Activated CD4-positive, alpha-beta memory T cell treated with anti-CD3 and anti-CD28 coated beads for 36 hours (primary cell): ENCODE measurements around the gene LAIR1. TPM values are rescaled to one million over a fixed set of nuclear protein-coding genes. Genes with fewer than 3 reads are reported as not detected.
"Not testable (repeated sequence)": the region's sequence is repeated elsewhere in the genome, so short reads cannot be mapped to it uniquely, and the experiment has no call there.

Source experiments
- CTCF ChIA-PET: fragments of 350-600 bp; sonication (Branson Sonifier 250); formaldehyde crosslinking; loops from one replicate; lab custom pipeline; 2021; ENCODE audit warnings: antibody characterized with exemption, inconsistent platforms; lab: Charles Lee
- POLR2A ChIA-PET: fragments of 350-600 bp; sonication (Branson Sonifier 250); formaldehyde crosslinking; loops from one replicate; lab custom pipeline; 2021; ENCODE audit warnings: antibody characterized with exemption; lab: Charles Lee
- DNase-seq: peaks from one replicate; pipeline ENCODE4 v3.0.0-alpha.2; 2020
- H3K27ac Mint-ChIP-seq: one replicate; pipeline ENCODE4 v1.8.0; 2021; ENCODE audit warnings: mixed read lengths
- H3K27me3 Mint-ChIP-seq: one replicate; pipeline ENCODE4 v1.8.0; 2021; ENCODE audit warnings: mixed read lengths
- H3K36me3 Mint-ChIP-seq: one replicate; pipeline ENCODE4 v1.8.0; 2021; ENCODE audit warnings: mixed read lengths
- H3K4me1 Mint-ChIP-seq: one replicate; pipeline ENCODE4 v1.8.0; 2021; ENCODE audit warnings: low read depth, mixed read lengths
- H3K4me3 Mint-ChIP-seq: one replicate; pipeline ENCODE4 v1.8.0; 2021; ENCODE audit warnings: mild to moderate bottlenecking, mixed read lengths
- H3K9me3 Mint-ChIP-seq: one replicate; pipeline ENCODE4 v1.8.0; 2021; ENCODE audit warnings: mixed read lengths
- intact Hi-C: fragments of 100-400 bp; cut with micrococcal nuclease; formaldehyde crosslinking; loops from one replicate; pipeline ENCODE4 v1.15.1; 2023
- total RNA-seq, 2 experiments: library from RNA; stranded (reverse); gene quantifications; one replicate each; pipeline ENCODE4 v1.2.3, GENCODE V29; 2021

LAIR1 gene
- total RNA-seq, 2 experiments from 2014 or later: 4.9 to 5.7 TPM

DNA sequence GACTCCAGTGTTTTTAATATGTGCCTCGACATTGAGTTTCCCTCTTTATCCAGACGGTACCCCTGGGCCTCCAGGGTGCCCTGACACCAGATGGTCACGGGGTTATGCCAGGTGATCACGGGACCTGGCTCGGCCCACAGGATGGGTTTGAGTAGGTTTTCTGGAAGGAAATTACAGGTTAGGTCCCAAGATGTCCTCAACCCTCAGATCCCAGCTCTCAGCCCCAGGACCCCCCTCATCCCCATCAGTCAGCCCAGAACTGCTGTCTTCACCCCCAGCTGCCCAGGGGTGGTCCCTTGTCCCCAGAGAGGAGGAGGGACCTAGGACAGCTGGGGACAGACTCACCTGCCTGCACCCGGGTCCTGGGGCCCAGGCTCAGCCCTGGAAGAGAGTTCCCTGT lies 26.2 kb downstream of the LAIR1 start:
- DNase-seq: no peak
- ChIA-PET POLR2A (no interaction called here), CTCF (no interaction called here)
- intact Hi-C loops: no loop called here
- Mint-ChIP-seq H3K9me3 (no peaks in the 10 kb centered on the region), H3K4me1 (no peaks in the 10 kb centered on the region), H3K4me3 (no peak overlapping the region), H3K27ac (no peak overlapping the region), H3K27me3 (peaks cover 6% of the 10 kb centered on the region), H3K36me3 (no peaks in the 10 kb centered on the region)

DNA sequence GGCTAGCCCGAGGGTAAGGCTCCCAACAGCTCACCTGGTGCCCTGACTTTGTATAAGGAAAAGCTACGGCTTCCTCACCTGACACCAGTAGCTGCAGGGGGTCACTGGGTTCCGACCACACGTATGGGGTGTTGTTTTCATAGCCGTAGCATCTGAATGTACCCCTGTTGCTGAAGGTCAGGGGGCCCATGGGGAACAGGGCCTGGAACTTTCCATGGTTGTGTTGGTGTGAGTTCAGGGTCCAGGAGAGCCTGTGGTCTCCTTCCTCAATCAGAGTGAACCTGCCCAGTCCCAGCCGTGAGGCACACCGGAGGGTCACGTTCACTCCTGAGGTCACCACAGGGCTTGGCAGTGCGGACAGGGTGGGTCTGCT lies 26.9 kb downstream of the LAIR1 start:
- ChIA-PET POLR2A (no interaction called here), CTCF (no interaction called here)
- Mint-ChIP-seq H3K4me1 (no peaks in the 10 kb centered on the region), H3K27ac (no peak overlapping the region), H3K27me3 (peaks cover 4% of the 10 kb centered on the region), H3K36me3 (no peaks in the 10 kb centered on the region), H3K4me3 (no peak overlapping the region), H3K9me3 (no peaks in the 10 kb centered on the region)
- intact Hi-C loops: no loop called here
- DNase-seq: no peak

DNA sequence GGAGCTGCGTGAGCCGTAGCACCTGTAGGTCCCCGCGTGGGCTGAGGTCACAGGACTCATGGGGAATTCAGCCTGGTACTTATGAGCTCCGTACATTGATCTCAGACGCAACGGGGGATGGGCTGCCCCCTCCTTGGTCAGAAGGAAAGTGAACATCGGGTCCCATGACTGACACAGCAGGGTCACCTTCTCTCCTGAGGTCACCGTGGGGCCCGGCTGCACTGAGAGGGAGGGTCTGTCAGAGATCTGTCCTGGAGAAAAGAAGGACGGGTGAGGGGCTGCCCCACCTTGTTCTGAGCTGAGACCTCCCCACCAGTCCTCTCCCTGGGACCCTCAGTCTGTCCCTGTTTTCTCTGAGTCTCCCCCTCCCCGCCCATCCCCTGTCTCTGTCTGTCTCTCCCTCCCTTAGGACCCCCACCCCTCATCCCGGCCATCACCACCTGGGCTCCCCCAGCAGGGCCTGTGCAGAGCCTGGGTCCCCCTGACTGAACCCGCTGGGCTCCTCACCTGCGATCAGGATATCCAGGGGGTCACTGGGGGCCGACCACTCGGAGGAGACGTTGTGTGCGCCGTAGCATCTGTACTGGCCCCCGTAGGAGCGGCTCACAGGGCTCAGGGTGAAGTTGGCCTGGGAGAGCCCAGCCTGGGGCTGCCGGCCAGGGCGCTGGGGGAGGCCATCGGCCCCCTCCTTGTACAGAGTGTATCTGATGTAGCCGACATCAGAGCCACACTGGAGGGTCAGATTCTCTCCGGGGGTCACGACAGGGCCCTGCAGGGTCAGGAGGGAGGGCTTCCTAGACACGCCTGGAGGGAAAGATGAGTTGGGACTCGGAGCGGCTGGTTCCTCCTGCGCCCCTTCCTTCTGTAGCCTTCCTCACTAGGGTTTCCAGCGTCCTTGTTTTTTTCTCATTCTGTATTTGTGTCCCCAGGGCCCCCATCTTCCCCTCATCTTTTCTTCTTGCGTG lies 27.6 kb downstream of the LAIR1 start:
- no peaks in the 10 kb centered on the region for H3K36me3 Mint-ChIP-seq
- DNase-seq: no peak
- no peak overlapping the region for H3K27ac Mint-ChIP-seq
- H3K27me3 Mint-ChIP-seq: peaks cover 4% of the 10 kb centered on the region
- H3K9me3 Mint-ChIP-seq: no peaks in the 10 kb centered on the region
- H3K4me3 Mint-ChIP-seq: no peak overlapping the region
- CTCF ChIA-PET: no interaction called here
- intact Hi-C loops: no loop called here
- no peaks in the 10 kb centered on the region for H3K4me1 Mint-ChIP-seq
- POLR2A ChIA-PET: no interaction called here

DNA sequence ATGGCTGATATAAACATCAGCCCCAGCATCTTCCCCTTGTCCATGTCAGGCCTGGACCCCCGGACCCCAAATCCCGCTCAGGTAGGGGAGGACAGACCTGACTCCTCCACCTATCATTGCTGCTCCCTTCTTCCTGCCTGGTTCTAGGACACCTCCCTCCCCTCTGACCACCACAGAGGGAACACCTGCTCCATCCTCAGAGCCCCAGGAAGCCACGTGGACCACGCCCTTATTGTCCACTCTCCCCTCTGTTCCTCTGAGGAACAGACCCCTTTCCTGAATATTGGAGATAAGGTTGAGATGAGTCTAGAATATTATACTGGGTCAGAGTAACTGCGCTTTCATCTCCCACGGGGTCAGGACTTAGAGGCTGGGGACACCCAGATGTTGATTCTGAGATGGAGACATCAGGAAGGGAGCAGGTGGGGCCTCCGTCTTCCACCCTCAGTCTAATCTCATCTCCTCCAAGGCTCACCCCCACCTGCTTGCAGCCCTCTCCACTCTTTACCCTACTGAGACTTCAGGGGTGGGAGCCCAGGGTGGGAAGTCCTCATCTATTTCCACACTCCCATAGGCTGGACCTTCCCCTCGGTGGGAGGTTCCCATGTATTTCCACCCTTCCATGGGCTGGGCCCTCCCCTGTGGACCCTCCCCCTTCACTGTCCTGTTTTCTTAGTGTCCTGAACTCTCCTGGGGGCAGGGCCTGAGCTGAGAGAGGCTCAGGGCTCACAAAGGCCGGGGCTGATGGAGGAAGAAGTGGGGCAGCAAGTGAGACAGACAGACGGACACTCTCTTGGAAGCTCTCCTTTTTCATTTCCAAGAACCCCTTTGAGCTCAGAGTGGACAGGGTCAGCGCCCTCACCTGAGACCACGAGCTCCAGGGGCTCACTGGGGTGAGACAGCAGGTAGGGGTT lies 28.5 kb downstream of the LAIR1 start:
- Mint-ChIP-seq H3K4me3 (no peak overlapping the region), H3K27me3 (peaks cover 4% of the 10 kb centered on the region), H3K4me1 (no peaks in the 10 kb centered on the region), H3K36me3 (no peaks in the 10 kb centered on the region), H3K9me3 (no peaks in the 10 kb centered on the region), H3K27ac (no peak overlapping the region)
- no peak for DNase-seq
- ChIA-PET POLR2A (no interaction called here), CTCF (no interaction called here)
- intact Hi-C loops: no loop called here

DNA sequence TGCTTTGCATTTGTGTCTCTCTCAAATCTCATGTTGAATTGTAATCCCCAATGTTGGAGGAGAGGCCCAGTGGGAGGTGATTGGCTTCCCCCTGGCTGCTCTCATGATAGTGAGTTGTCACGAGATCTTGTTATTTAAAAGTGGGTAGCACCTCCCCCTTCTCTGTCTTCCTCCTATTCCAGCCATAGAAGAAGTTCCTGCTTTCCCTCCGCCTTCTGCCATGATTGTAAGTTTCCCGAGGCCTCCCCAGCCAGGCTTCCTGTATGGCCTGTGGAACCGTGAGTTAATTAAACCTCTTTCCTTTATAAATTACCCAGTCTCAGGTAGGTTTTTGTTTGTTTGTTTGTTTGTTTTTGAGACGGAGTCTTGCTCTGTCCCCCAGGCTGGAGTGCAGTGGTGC lies 29.6 kb downstream of the LAIR1 start:
- CTCF ChIA-PET: no interaction called here
- POLR2A ChIA-PET: no interaction called here
- no peaks in the 10 kb centered on the region for H3K36me3 Mint-ChIP-seq
- H3K4me1 Mint-ChIP-seq: no peaks in the 10 kb centered on the region
- no peak overlapping the region for H3K27ac Mint-ChIP-seq
- intact Hi-C loops: no loop called here
- H3K27me3 Mint-ChIP-seq: peaks cover 4% of the 10 kb centered on the region
- no peaks in the 10 kb centered on the region for H3K9me3 Mint-ChIP-seq
- no peak for DNase-seq
- no peak overlapping the region for H3K4me3 Mint-ChIP-seq

DNA sequence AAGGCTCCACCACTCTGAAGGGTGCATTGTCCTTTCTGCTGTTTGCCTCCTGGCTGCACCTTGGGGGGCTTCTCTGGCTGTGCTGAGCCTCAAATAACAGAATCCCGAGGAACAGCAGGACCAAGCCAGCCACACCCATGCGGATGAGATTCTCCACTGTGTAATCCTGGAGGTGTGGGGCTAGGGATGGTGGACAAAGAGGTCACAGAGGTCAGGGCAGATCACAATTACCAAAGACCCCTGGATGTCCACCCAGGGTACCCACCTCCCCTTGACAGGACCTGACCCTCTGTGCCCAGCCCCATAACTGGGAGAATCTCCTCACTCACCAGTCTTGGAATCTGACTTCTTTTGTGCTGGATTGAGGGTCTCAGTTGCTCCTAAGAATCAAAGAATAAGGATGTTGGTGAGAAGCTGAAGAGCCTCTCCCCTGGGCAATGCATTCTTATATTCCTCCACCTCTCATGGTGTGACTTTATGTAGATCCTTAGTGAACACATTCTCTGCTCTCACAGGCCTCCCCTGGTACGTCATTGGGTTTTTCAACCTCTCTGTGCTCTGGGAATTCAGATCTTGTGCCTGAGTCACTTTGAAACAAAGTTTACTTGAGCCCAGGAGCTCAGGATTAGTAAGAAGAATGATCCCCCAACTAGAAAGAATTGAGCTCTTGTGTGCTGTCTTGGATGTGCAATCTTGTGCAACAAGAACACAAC lies 31.0 kb downstream of the LAIR1 start:
- no peaks in the 10 kb centered on the region for H3K9me3 Mint-ChIP-seq
- H3K27ac Mint-ChIP-seq: no peak overlapping the region
- no peaks in the 10 kb centered on the region for H3K36me3 Mint-ChIP-seq
- ChIA-PET POLR2A (no interaction called here), CTCF (interaction anchor here (1.0 kb wide), 1 partner anchor 9 kb away, joined by 3 read pairs; no protein-coding TSS in a partner anchor)
- peaks cover 1% of the 10 kb centered on the region for H3K27me3 Mint-ChIP-seq
- DNase-seq: no peak
- no peak overlapping the region for H3K4me3 Mint-ChIP-seq
- intact Hi-C loops: no loop called here
- H3K4me1 Mint-ChIP-seq: peaks cover 2% of the 10 kb centered on the region

DNA sequence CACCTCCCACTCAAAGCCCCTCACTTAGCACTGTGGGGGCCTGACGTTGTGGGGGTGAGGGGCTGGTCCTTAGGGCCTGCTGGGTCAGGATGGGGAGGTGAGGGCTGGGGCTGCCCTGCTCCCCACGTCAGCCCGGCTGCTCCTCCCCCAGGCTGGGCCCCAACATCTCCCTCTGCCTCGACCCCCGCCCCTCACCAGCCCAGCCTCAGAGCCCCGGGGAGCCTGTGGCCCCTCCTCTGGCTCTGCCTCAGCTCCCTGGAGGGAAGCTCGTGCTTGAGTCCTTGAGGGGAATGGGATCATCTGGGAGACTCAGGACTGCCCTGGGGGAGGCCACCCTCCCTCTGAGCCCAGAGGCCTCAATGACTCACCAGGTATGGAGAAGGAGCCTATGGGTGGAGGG lies 32.6 kb downstream of the LAIR1 start:
- ChIA-PET CTCF (no interaction called here), POLR2A (no interaction called here)
- Mint-ChIP-seq H3K36me3 (no peaks in the 10 kb centered on the region), H3K27me3 (no peaks in the 10 kb centered on the region), H3K9me3 (no peaks in the 10 kb centered on the region), H3K4me3 (no peak overlapping the region), H3K27ac (no peak overlapping the region), H3K4me1 (peaks cover 10% of the 10 kb centered on the region)
- no peak for DNase-seq
- intact Hi-C loops: no loop called here

DNA sequence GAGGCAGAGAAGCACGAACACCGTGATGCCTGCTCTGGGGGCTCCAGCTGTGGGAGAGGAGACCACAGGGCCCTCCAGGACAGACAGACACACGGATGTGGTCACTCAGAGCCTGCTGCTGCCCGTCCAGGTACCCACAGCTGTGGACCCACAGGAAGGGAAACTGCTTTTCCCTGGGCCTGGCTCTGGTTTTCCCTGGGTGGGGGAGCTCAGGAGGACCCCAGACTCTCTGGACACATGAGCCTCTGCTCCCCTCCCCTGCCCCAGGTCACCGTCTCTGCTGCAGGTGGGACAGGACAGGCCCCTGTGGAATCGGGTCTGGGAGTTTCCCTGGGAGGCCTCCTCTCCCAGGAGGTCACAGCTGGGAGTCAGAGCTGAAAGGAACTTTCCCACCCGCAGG lies 33.1 kb downstream of the LAIR1 start:
- no peak for DNase-seq
- no peaks in the 10 kb centered on the region for H3K27me3 Mint-ChIP-seq
- H3K4me1 Mint-ChIP-seq: peaks cover 14% of the 10 kb centered on the region
- no peak overlapping the region for H3K27ac Mint-ChIP-seq
- H3K4me3 Mint-ChIP-seq: no peak overlapping the region
- intact Hi-C loops: no loop called here
- POLR2A ChIA-PET: no interaction called here
- no peaks in the 10 kb centered on the region for H3K9me3 Mint-ChIP-seq
- CTCF ChIA-PET: no interaction called here
- no peaks in the 10 kb centered on the region for H3K36me3 Mint-ChIP-seq

DNA sequence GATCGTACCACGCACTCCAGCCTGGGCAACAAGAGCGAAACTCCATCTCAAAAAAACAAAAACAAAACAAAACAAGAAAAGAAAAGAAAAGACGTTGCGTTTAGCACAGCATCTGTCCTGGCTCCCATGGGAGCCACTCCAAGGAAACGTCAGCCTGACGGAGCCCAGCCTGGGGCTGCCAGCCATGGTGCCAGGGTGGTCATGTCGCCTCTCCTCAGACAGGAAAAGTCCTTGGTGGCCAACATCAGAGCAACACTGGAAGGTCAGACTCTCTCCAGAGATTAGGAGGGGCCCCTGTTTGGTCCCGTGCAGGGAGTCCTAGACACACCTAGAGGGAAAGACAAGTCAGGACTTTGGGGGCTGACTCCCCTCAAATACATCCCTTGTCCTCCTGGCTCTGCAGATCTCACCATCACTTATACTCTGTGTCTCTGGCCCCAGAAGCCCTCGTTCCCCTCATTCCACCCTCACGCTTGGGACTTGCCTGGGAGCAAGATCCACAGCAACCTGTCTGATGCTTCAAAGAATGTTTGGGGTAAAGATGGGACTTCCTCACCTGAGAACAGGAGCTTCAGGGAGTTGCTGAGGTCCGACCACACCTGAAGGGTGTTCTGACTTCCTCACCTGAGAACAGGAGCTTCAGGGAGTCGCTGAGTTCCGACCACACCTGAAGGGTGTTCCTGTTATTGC lies 35.1 kb downstream of the LAIR1 start:
- intact Hi-C loops: no loop called here
- Mint-ChIP-seq H3K4me3 (no peak overlapping the region), H3K9me3 (no peaks in the 10 kb centered on the region), H3K4me1 (peaks cover 14% of the 10 kb centered on the region), H3K36me3 (no peaks in the 10 kb centered on the region), H3K27me3 (peaks cover 4% of the 10 kb centered on the region), H3K27ac (no peak overlapping the region)
- ChIA-PET CTCF (interaction anchor here (0.6 to 6.3 kb wide), 2 partner anchors 61 to 160 kb away, joined by 3 to 145 read pairs; no protein-coding TSS in a partner anchor), POLR2A (interaction anchor here (0.6 kb wide), 1 partner anchor 86 kb away, joined by 3 read pairs; no protein-coding TSS in a partner anchor)
- DNase-seq: no peak

DNA sequence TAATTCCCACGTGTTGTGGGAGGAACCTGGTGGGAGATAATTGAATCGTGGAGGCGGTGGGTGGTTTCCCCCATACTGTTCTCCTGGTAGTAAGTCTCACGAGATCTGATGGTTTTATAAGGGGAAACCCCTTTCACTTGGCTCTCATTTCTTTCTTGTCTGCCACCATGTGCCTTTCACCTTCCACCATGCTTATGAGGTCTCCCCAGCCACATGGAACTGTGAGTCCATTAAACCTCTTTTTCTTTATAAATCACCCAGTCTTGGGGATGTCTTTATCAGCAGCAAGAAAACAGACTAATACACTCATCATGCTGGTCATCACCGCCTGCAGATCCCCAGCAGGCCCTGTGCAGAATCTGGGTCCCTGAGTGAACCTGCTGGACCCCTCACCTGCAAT lies 36.0 kb downstream of the LAIR1 start:
- POLR2A ChIA-PET, H3K9me3 Mint-ChIP-seq, DNase-seq, H3K36me3 Mint-ChIP-seq, H3K27ac Mint-ChIP-seq, H3K4me3 Mint-ChIP-seq, intact Hi-C loops, H3K27me3 Mint-ChIP-seq: not testable (repeated sequence)
- CTCF ChIA-PET: interaction anchor here (6.3 kb wide), 1 partner anchor 62 kb away, joined by 145 read pairs; no protein-coding TSS in a partner anchor
- H3K4me1 Mint-ChIP-seq: peaks cover 14% of the 10 kb centered on the region

DNA sequence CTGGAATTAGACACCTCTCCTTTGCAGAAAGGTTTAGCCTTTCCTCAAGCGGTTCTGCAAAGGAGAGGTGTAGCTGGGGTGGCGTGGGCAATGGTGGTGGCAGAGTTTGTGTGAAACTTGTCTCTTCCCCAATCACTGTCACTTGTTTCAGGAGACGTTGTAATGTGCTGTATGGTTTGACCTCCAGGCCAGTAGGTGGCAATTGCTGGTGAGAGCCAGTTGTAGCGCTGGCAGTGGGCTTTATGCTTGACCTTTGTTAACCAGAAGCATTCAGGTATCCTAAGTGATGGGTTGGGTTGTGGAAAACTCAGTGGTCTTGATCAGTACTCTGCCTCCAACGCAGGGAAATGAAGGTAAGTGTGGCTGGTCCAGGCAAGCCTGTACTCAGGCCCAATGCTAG lies 39.1 kb downstream of the LAIR1 start:
- no peak overlapping the region for H3K27ac Mint-ChIP-seq
- H3K4me3 Mint-ChIP-seq: no peak overlapping the region
- intact Hi-C loops: loop anchor here (1.0 kb wide), 2 partner anchors 29 to 66 kb away; no protein-coding TSS in a partner anchor
- POLR2A ChIA-PET: no interaction called here
- H3K4me1 Mint-ChIP-seq: peaks cover 14% of the 10 kb centered on the region
- no peaks in the 10 kb centered on the region for H3K36me3 Mint-ChIP-seq
- peaks cover 10% of the 10 kb centered on the region for H3K27me3 Mint-ChIP-seq
- DNase-seq: no peak
- CTCF ChIA-PET: interaction anchor here (1.3 to 6.3 kb wide), 4 partner anchors 25 to 120 kb away, joined by 3 to 145 read pairs (median 4); no protein-coding TSS in a partner anchor
- H3K9me3 Mint-ChIP-seq: no peaks in the 10 kb centered on the region
